EL (cell line): ENCODE data around the gene SPDYE2B.
"Not testable (repeated sequence)": the region's sequence is repeated elsewhere in the genome, so short reads cannot be mapped to it uniquely, and the experiment has no call there.

Experiments
- DNase-seq: peaks from one replicate; pipeline ENCODE4 v3.0.0-alpha.2; 2016

Gene SPDYE2B

GRCh38 chr7:102649924-102650323 is at the start of gene SPDYE2B:
TSS of gene SPDYE2B (plus strand) at chr7:102650319. CDS start at chr7:102652349, 2,030 bp downstream.
- not testable (repeated sequence) for DNase-seq

- not testable (repeated sequence) for DNase-seq
Measured at GRCh38 chr7:102602317-102602716, 47.8 kb upstream of the SPDYE2B start.

- DNase-seq = not testable (repeated sequence)
Measured at GRCh38 chr7:102604431-102605145, 45.5 kb upstream of the SPDYE2B start.

GRCh38 chr7:102606848-102607247 is 43.3 kb upstream of the SPDYE2B start:
- DNase-seq = not testable (repeated sequence)

- DNase-seq = not testable (repeated sequence)
Measured at GRCh38 chr7:102609734-102610133, 40.4 kb upstream of the SPDYE2B start.

- DNase-seq = not testable (repeated sequence)
Measured at GRCh38 chr7:102610441-102610840, 39.7 kb upstream of the SPDYE2B start.

- DNase-seq = not testable (repeated sequence)
Measured at GRCh38 chr7:102611013-102611674, 39.0 kb upstream of the SPDYE2B start.

- DNase-seq = peak; percentile 36
Measured at GRCh38 chr7:102611675-102612325, 38.3 kb upstream of the SPDYE2B start.

GRCh38 chr7:102613575-102614345 is 36.4 kb upstream of the SPDYE2B start:
- not testable (repeated sequence) for DNase-seq

- not testable (repeated sequence) for DNase-seq
Measured at GRCh38 chr7:102614346-102614697, 35.8 kb upstream of the SPDYE2B start.

- not testable (repeated sequence) for DNase-seq
Measured at GRCh38 chr7:102614873-102615272, 35.2 kb upstream of the SPDYE2B start.

- DNase-seq = not testable (repeated sequence)
Measured at GRCh38 chr7:102615930-102616329, 34.2 kb upstream of the SPDYE2B start.

- peak; percentile 29 for DNase-seq
Measured at GRCh38 chr7:102616507-102617125, 33.5 kb upstream of the SPDYE2B start, which contains the start of gene RASA4. TSS of gene RASA4 (minus strand) at chr7:102616756. CDS start at chr7:102616689, 67 bp downstream.

GRCh38 chr7:102618122-102618521 is 32.0 kb upstream of the SPDYE2B start:
- DNase-seq = peak; percentile 0

GRCh38 chr7:102627271-102627904 is 22.7 kb upstream of the SPDYE2B start:
- not testable (repeated sequence) for DNase-seq

- not testable (repeated sequence) for DNase-seq
Measured at GRCh38 chr7:102630622-102631021, 19.5 kb upstream of the SPDYE2B start.

GRCh38 chr7:102634299-102634698 is 15.8 kb upstream of the SPDYE2B start:
- DNase-seq = not testable (repeated sequence)

GRCh38 chr7:102635354-102635753 is 14.8 kb upstream of the SPDYE2B start:
- DNase-seq = not testable (repeated sequence)

- DNase-seq = not testable (repeated sequence)
Measured at GRCh38 chr7:102636956-102637355, 13.2 kb upstream of the SPDYE2B start.

GRCh38 chr7:102638848-102639247 is 11.3 kb upstream of the SPDYE2B start:
- peak; percentile 2 for DNase-seq

GRCh38 chr7:102642691-102643090 is 7.4 kb upstream of the SPDYE2B start, which contains the start of gene UPK3BL1:
TSS of gene UPK3BL1 (minus strand) at chr7:102642791. CDS start at chr7:102642741, 50 bp downstream.
- DNase-seq = not testable (repeated sequence)

- DNase-seq = not testable (repeated sequence)
Measured at GRCh38 chr7:102643404-102643803, 6.7 kb upstream of the SPDYE2B start.
